ENCODE results near the gene SELENOP. TPM values are rescaled to one million over a fixed set of nuclear protein-coding genes. Genes with fewer than 3 reads are reported as not detected.

Gene SELENOP
- total RNA-seq, 1 donor from 2014 or later = 185 TPM

GRCh38 chr5:42798284-42799240 lies 13.1 kb downstream of the SELENOP start:
- DNase-seq = no peak

GRCh38 chr5:42791151-42791550 lies 20.5 kb downstream of the SELENOP start:
- no peak for DNase-seq

GRCh38 chr5:42787845-42788244 lies 23.8 kb downstream of the SELENOP start:
- DNase-seq = no peak

GRCh38 chr5:42787073-42787472 lies 24.6 kb downstream of the SELENOP start:
- DNase-seq = no peak

- no peak for DNase-seq
Measured at GRCh38 chr5:42785756-42786155, 25.9 kb downstream of the SELENOP start.

- DNase-seq = no peak
Measured at GRCh38 chr5:42784132-42784531, 27.6 kb downstream of the SELENOP start.

- DNase-seq = no peak
Measured at GRCh38 chr5:42781584-42781983, 30.1 kb downstream of the SELENOP start.

- DNase-seq = no peak
Measured at GRCh38 chr5:42779083-42779482, 32.6 kb downstream of the SELENOP start.

GRCh38 chr5:42772265-42772993 lies 39.3 kb downstream of the SELENOP start:
- no peak for DNase-seq

- DNase-seq = no peak
Measured at GRCh38 chr5:42770003-42770402, 41.7 kb downstream of the SELENOP start.

GRCh38 chr5:42768106-42768504 lies 43.6 kb downstream of the SELENOP start:
- no peak for DNase-seq

GRCh38 chr5:42767491-42768105 lies 44.1 kb downstream of the SELENOP start:
- DNase-seq = peak; percentile 64

GRCh38 chr5:42761791-42762190 lies 49.9 kb downstream of the SELENOP start:
- DNase-seq = no peak

GRCh38 chr5:42760426-42760825 lies 51.3 kb downstream of the SELENOP start:
- DNase-seq = no peak

GRCh38 chr5:42759456-42759855 lies 52.2 kb downstream of the SELENOP start:
- no peak for DNase-seq

GRCh38 chr5:42756606-42757601 lies 54.8 kb downstream of the SELENOP start, which contains the start of gene CCDC152:
Gene CCDC152 (plus strand): TSS chr5:42756818. CDS start chr5:42759122, 2,304 bp downstream.
- DNase-seq = peak; percentile 52

- DNase-seq = no peak
Measured at GRCh38 chr5:42753099-42753498, 58.6 kb downstream of the SELENOP start.

- DNase-seq = no peak
Measured at GRCh38 chr5:42751044-42751443, 60.6 kb downstream of the SELENOP start.

GRCh38 chr5:42750507-42750906 lies 61.2 kb downstream of the SELENOP start:
- DNase-seq = no peak

Measured in tongue (tissue), 2 donors.